Neural cell (in vitro differentiated cells): ENCODE data around the gene UNC79. TPM values are rescaled to one million over a fixed set of nuclear protein-coding genes. Genes with fewer than 3 reads are reported as not detected.

Experiments
- H2AFZ ChIP-seq: fragments of 200-600, 300-800 bp; sonication (generic), shearing (Covaris generic); 2 replicates; pipeline ENCODE4 v1.6.0; 2014; ENCODE audit warnings: low read depth, mild to moderate bottlenecking, antibody characterized with exemption, low read length, moderate library complexity
- H3F3A ChIP-seq: fragments of 200-600 bp; shearing (Covaris generic); 2 replicates; pipeline ENCODE4 v1.6.1; 2016; ENCODE audit warnings: mild to moderate bottlenecking, moderate library complexity, mixed read lengths, antibody characterized with exemption, low read length; ENCODE audit not compliant: insufficient read depth, poor library complexity, severe bottlenecking
- H3K27ac ChIP-seq: fragments of 200-600, 300-800 bp; sonication (generic), shearing (Covaris generic); 2 replicates; pipeline ENCODE4 v1.5.1; 2014; ENCODE audit warnings: mild to moderate bottlenecking, low read length, moderate library complexity
- H3K27me3 ChIP-seq: fragments of 300-800, 200-600 bp; sonication (generic), shearing (Covaris generic); 2 replicates; pipeline ENCODE4 v1.6.0; 2014; ENCODE audit warnings: mild to moderate bottlenecking, low read depth, low read length, moderate library complexity; ENCODE audit not compliant: insufficient read depth
- H3K36me3 ChIP-seq: fragments of 300-800, 200-600 bp; sonication (generic), shearing (Covaris generic); 2 replicates; pipeline ENCODE4 v1.5.1; 2014; ENCODE audit warnings: mild to moderate bottlenecking, antibody characterized with exemption, low read length, moderate library complexity; ENCODE audit not compliant: insufficient read depth
- H3K4me2 ChIP-seq: fragments of 300-800, 200-600 bp; sonication (generic), shearing (Covaris generic); 2 replicates; pipeline ENCODE4 v1.6.0; 2014; ENCODE audit warnings: mild to moderate bottlenecking, low read length
- H3K4me3 ChIP-seq: fragments of 300-800, 200-600 bp; sonication (generic), shearing (Covaris generic); 2 replicates; pipeline ENCODE4 v1.5.1; 2014; ENCODE audit warnings: mild to moderate bottlenecking, low read length, moderate library complexity
- H3K79me2 ChIP-seq: fragments of 200-600 bp; shearing (Covaris generic); replicated peaks from 2 replicates; pipeline ENCODE4 v1.6.0; 2014; ENCODE audit warnings: mild to moderate bottlenecking, low read length, moderate library complexity; ENCODE audit not compliant: insufficient read depth
- H3K9ac ChIP-seq: fragments of 300-800, 200-600 bp; sonication (generic), shearing (Covaris generic); 2 replicates; pipeline ENCODE4 v1.6.1; 2016; ENCODE audit warnings: mild to moderate bottlenecking, low read length, mixed read lengths
- H3K9me2 ChIP-seq: fragments of 200-600 bp; shearing (Covaris generic); 2 replicates; pipeline ENCODE4 v1.6.1; 2016; ENCODE audit warnings: mild to moderate bottlenecking, low read length, mixed read lengths; ENCODE audit not compliant: insufficient read depth
- H3K9me3 ChIP-seq: fragments of 200-600, 300-800 bp; sonication (generic), shearing (Covaris generic); 2 replicates; pipeline ENCODE4 v1.6.1; 2016; ENCODE audit warnings: mild to moderate bottlenecking, mixed run types, low read length, moderate library complexity, mixed read lengths
- H4K20me1 ChIP-seq: fragments of 200-600 bp; shearing (Covaris generic); 2 replicates; pipeline ENCODE4 v1.6.1; 2016; ENCODE audit warnings: mild to moderate bottlenecking, mixed run types; ENCODE audit not compliant: insufficient read depth
- EP300 ChIP-seq: fragments of 450-650 bp; conservative IDR thresholded peaks from 2 replicates; pipeline ENCODE4 v1.6.1; 2014; ENCODE audit warnings: antibody characterized with exemption, mild to moderate bottlenecking, moderate library complexity; ENCODE audit not compliant: poor library complexity, severe bottlenecking
- EZH2 ChIP-seq: fragments of 200-600, 300-800 bp; shearing (Covaris generic), sonication (generic); IDR thresholded peaks from 2 replicates; pipeline ENCODE4 v1.6.1; 2014; ENCODE audit warnings: antibody characterized with exemption, low read length, borderline replicate concordance, mild to moderate bottlenecking; ENCODE audit not compliant: insufficient read depth, poor library complexity, severe bottlenecking
- MXI1 ChIP-seq: fragments of 450-650 bp; conservative IDR thresholded peaks from 2 replicates; pipeline ENCODE4 v1.6.1; 2014; ENCODE audit warnings: antibody characterized with exemption, mild to moderate bottlenecking; ENCODE audit not compliant: poor library complexity, severe bottlenecking
- POLR2AphosphoS5 ChIP-seq: IDR thresholded peaks from 2 replicates; pipeline ENCODE4 v1.6.1; 2012
- RAD21 ChIP-seq: fragments of 450-650 bp; conservative IDR thresholded peaks from 2 replicates; pipeline ENCODE4 v1.6.1; 2014; ENCODE audit warnings: antibody characterized with exemption, mild to moderate bottlenecking, moderate library complexity
- SMC3 ChIP-seq: fragments of 450-650 bp; conservative IDR thresholded peaks from 2 replicates; pipeline ENCODE4 v1.6.1; 2014; ENCODE audit warnings: antibody characterized with exemption, mild to moderate bottlenecking, moderate library complexity; ENCODE audit not compliant: poor library complexity
- TAF1 ChIP-seq: IDR thresholded peaks from 2 replicates; pipeline ENCODE4 v1.6.1; 2012; ENCODE audit warnings: low read depth
- polyA plus RNA-seq: library from polyadenylated mRNA; depleted of rRNA; stranded (reverse); fragments of >200 nt; gene quantifications from 2 replicates; pipeline ENCODE4 v1.2.3, GENCODE V29; 2014
- TF ChIP-seq, protein P1 (sequence below): fragments of 450-650 bp; IDR thresholded peaks from 2 replicates; pipeline ENCODE4 v1.5.1; 2014; ENCODE audit warnings: antibody characterized with exemption, mild to moderate bottlenecking, moderate library complexity; ENCODE audit not compliant: poor library complexity, severe bottlenecking
- TF ChIP-seq, protein P2 (sequence below): IDR thresholded peaks from 2 replicates; pipeline ENCODE4 v1.6.1; 2012; ENCODE audit warnings: borderline replicate concordance

UNC79 gene
- polyA plus RNA-seq, 1 donor from 2014 or later, result 22.6 TPM

DNA sequence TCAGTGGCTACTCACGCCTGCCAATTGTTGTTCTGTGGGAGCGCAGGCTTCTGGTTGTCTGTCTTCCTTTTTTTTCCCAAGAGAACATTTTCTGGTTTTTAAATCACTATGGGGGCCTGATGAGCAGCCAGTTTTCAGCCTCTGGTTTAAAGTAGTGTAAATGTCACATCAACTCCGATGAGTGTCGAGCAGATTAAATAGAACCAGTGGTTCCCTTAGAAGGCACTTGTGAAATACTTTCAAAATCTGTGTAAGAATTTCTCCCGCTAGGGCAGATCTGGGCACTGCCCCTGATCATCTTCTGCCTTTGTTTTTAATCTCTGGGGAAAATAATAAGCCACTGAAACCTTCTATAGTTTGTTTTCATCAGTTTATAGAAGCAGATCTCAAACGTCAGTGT lies 227.1 kb downstream of the UNC79 start:
- H3K9ac ChIP-seq, result no peak overlapping the region
- H3F3A ChIP-seq, result no peaks in the 10 kb centered on the region
- H3K9me2 ChIP-seq, result no peaks in the 10 kb centered on the region
- no peak overlapping the region for H3K4me3 ChIP-seq
- H3K4me2 ChIP-seq, result no peak overlapping the region
- H3K36me3 ChIP-seq, result peaks cover 39% of the 10 kb centered on the region
- H3K79me2 ChIP-seq, result no peaks in the 10 kb centered on the region
- no peaks in the 10 kb centered on the region for H4K20me1 ChIP-seq
- TF ChIP-seq, protein P1, sequence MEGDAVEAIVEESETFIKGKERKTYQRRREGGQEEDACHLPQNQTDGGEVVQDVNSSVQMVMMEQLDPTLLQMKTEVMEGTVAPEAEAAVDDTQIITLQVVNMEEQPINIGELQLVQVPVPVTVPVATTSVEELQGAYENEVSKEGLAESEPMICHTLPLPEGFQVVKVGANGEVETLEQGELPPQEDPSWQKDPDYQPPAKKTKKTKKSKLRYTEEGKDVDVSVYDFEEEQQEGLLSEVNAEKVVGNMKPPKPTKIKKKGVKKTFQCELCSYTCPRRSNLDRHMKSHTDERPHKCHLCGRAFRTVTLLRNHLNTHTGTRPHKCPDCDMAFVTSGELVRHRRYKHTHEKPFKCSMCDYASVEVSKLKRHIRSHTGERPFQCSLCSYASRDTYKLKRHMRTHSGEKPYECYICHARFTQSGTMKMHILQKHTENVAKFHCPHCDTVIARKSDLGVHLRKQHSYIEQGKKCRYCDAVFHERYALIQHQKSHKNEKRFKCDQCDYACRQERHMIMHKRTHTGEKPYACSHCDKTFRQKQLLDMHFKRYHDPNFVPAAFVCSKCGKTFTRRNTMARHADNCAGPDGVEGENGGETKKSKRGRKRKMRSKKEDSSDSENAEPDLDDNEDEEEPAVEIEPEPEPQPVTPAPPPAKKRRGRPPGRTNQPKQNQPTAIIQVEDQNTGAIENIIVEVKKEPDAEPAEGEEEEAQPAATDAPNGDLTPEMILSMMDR, result no peak
- TF ChIP-seq EZH2 (no peak), EP300 (no peak)
- no peaks in the 10 kb centered on the region for H3K27me3 ChIP-seq
- peaks cover 1% of the 10 kb centered on the region for H3K9me3 ChIP-seq
- H2AFZ ChIP-seq, result no peak overlapping the region
- H3K27ac ChIP-seq, result no peak overlapping the region

DNA sequence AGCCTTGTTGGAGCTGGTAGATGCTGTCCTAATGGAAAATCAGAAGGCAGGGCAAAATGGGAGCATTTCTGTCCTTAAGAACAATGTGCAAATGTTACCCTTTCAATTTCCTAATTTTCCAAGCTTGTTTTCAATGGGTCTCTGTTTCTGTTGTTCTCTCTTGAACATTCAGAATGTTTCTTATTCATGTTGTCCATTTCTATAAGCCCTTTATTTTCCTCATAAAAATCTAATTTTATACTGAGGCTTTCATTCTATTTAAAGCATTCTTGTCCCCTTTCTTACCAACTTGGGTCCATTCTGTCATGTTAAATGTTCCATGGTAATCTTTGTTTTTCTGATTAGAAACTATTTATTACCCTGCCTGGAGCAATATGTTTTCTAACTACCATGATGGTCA lies 232.6 kb downstream of the UNC79 start:
- H3K9me3 ChIP-seq, result peaks cover 23% of the 10 kb centered on the region
- H3K9me2 ChIP-seq, result no peaks in the 10 kb centered on the region
- H3K27ac ChIP-seq, result no peak overlapping the region
- no peak overlapping the region for H3K4me2 ChIP-seq
- no peaks in the 10 kb centered on the region for H3F3A ChIP-seq
- no peaks in the 10 kb centered on the region for H3K27me3 ChIP-seq
- H3K36me3 ChIP-seq, result peaks cover 67% of the 10 kb centered on the region
- no peaks in the 10 kb centered on the region for H4K20me1 ChIP-seq
- no peak overlapping the region for H2AFZ ChIP-seq
- TF ChIP-seq SMC3 (no peak), EP300 (no peak), MXI1 (no peak), RAD21 (no peak), TAF1 (no peak), POLR2AphosphoS5 (no peak), EZH2 (no peak)
- TF ChIP-seq, protein P1, result no peak
- TF ChIP-seq, protein P2, sequence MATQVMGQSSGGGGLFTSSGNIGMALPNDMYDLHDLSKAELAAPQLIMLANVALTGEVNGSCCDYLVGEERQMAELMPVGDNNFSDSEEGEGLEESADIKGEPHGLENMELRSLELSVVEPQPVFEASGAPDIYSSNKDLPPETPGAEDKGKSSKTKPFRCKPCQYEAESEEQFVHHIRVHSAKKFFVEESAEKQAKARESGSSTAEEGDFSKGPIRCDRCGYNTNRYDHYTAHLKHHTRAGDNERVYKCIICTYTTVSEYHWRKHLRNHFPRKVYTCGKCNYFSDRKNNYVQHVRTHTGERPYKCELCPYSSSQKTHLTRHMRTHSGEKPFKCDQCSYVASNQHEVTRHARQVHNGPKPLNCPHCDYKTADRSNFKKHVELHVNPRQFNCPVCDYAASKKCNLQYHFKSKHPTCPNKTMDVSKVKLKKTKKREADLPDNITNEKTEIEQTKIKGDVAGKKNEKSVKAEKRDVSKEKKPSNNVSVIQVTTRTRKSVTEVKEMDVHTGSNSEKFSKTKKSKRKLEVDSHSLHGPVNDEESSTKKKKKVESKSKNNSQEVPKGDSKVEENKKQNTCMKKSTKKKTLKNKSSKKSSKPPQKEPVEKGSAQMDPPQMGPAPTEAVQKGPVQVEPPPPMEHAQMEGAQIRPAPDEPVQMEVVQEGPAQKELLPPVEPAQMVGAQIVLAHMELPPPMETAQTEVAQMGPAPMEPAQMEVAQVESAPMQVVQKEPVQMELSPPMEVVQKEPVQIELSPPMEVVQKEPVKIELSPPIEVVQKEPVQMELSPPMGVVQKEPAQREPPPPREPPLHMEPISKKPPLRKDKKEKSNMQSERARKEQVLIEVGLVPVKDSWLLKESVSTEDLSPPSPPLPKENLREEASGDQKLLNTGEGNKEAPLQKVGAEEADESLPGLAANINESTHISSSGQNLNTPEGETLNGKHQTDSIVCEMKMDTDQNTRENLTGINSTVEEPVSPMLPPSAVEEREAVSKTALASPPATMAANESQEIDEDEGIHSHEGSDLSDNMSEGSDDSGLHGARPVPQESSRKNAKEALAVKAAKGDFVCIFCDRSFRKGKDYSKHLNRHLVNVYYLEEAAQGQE, result no peak
- H3K79me2 ChIP-seq, result no peaks in the 10 kb centered on the region
- no peak overlapping the region for H3K4me3 ChIP-seq
- no peak overlapping the region for H3K9ac ChIP-seq
